Neural cell (in vitro differentiated cells): Measurements from ENCODE around the gene MYH6.

ENCODE experiments used
- CTCF ChIP-seq: fragments of 450-650 bp; IDR thresholded peaks from 2 replicates; pipeline ENCODE4 v1.5.1; 2014; ENCODE audit warnings: antibody characterized with exemption, mild to moderate bottlenecking, moderate library complexity; ENCODE audit not compliant: poor library complexity, severe bottlenecking
- EZH2 ChIP-seq: fragments of 200-600, 300-800 bp; shearing (Covaris generic), sonication (generic); IDR thresholded peaks from 2 replicates; pipeline ENCODE4 v1.6.1; 2014; ENCODE audit warnings: antibody characterized with exemption, low read length, borderline replicate concordance, mild to moderate bottlenecking; ENCODE audit not compliant: insufficient read depth, poor library complexity, severe bottlenecking
- POLR2AphosphoS5 ChIP-seq: IDR thresholded peaks from 2 replicates; pipeline ENCODE4 v1.6.1; 2012

- TF ChIP-seq POLR2AphosphoS5, result no peak
- TF ChIP-seq CTCF, result no peak
- no peak for TF ChIP-seq EZH2
These were observed 25.8 kb downstream of the MYH6 start for GRCh38 chr14:23382276-23382675.
